Stimulated activated CD4-positive, alpha-beta T cell treated with anti-CD3 and anti-CD28 coated beads, Interleukin-1b, Interleukin-23, amount 100 ng/mL, for 24 hours (primary cell): Measurements from ENCODE around the gene TNIP1.
A peak's percentile ranks its signal among the peaks of the same experiment; 100 is the strongest.

Experiments
- DNase-seq, 4 experiments: peaks; one replicate each; pipeline ENCODE4 v3.0.0-alpha.2; 2020; ENCODE audit warnings: low read depth in 4 of 4, low spot score in 1 of 4

The TNIP1 gene

DNA sequence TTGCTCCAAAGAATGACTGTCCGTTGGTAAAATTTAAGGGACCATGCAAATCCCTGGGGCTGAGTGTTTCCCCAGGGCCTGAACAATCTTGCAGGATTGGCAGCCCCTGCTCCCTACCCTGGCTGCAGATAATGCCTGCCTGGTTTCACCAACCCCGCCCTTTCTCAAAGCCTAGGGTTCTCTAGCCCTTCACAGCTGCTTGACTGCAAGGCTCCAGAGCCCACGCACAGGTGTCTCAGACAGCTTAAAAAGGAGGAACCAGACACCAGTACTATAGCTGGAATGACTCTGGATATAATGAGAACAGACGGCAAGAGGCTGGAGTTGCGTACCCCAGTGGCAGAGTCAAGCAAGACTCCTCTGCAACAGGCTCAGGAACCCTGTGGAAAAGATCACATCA is 25.2 kb upstream of the TNIP1 start:
- no peak for DNase-seq

DNA sequence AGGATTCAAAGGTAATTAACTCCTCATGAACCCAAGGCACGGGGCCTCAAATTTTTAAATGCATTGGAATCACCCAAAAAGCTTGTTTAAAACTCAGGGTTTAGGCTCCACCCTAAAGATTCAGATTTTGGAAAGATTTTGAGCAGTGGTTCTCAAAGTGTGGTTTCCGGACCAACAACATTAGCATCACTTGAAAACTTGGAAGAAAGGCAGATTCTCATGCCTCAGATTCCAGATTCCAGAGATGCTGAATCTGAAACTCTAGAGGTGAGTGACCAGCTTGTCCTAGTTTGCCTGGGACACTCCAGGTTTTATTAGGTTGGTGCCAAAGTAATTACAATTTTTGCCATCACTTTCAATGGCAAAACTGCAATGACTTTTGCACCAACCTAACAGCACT is 24.7 kb upstream of the TNIP1 start:
- DNase-seq, result no peak

DNA sequence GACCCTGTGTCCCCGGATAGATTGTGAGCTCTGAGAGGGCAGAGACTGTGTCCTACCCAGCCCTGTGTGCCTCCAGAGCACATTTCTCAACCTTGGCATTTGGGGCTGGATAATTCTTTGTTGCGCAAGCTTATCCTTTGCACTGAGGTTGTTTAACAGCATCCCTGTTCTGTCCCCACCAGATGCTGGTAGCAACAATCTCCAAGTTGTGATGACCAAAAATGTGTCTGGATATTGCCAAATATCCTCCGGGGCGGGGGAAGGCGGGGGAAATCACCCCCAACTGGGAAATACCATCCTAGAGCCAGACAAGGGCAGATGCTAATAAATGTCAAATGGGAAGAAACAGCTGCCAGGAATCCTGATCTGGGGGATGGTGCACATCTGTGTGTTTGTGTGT is 24.0 kb upstream of the TNIP1 start:
- no peak for DNase-seq

DNA sequence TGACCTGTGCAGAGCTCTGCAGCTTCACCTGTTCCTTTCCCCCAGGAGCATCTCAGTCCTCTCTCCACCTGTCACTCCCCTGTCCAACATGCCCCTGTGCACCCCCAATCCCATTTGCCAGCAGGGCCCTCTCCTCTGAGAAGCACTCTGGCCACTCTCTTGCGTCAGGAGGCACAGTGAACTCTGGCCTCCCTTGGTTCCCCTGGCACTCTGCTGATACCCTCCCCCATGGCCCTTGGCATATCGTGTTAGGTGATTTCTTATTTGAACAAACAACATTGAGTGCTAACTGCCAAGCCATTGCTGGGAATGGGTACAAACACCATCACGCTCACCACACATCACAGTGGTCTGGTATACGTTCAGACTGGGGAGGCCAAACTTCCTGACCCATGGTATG is 20.9 kb upstream of the TNIP1 start:
- no peak for DNase-seq

DNA sequence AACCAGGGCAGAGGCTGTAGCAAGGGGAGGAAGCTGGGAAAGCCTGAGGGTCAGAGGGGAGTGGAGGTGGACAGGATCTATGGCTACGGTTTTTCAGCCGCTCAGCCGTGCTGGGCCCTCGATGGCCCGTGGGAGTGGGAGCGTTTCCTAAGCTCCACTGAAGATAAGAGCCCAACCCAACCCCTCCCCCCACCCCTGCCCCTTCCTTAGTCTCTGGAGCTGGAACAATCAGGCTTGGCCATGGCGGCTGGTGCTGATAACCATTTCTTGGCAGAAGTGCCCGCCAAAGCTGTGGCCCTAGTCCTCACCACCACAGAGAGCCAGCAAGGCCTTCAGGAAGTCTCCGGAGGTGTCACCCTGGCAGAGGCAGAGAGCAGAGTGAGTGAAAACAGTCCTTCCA is 20.3 kb upstream of the TNIP1 start:
- DNase-seq, result no peak

DNA sequence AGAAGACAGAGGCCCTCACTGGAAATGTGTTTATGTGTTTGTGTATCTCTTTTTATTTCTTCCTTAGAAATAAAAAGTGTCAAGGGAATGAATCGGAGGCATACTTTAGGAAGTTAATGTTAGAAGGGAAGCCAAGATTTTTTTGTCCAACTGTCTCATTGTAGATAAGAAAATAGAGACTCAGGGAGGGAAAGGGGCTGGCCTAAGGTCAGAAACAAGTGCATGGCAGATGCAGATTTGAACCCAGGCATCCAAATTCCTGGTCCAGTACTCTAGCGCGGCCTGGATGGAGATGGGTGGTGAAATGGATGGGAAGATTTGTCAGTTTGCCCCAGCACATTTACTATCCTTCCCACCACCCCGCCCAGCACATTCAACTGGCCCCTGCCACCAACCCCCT is 19.8 kb upstream of the TNIP1 start:
- DNase-seq, result no peak

DNA sequence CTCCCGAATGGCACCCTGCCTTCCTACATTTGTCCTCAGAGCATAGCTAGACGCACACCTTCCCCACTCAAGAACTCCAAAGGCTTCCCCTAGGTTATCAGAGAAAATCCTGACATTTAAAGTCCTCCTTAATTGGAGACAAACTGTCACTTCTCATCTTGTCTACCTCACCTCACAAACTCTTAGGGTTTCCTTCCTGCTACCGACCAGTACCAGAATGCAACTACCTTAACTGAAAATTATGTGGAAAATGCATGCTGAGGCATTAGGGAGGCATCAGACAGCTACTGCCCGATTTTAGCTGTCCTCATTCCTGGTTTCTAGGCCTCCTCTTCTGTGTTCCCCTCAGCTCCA is 17.9 kb upstream of the TNIP1 start:
- DNase-seq, result no peak

DNA sequence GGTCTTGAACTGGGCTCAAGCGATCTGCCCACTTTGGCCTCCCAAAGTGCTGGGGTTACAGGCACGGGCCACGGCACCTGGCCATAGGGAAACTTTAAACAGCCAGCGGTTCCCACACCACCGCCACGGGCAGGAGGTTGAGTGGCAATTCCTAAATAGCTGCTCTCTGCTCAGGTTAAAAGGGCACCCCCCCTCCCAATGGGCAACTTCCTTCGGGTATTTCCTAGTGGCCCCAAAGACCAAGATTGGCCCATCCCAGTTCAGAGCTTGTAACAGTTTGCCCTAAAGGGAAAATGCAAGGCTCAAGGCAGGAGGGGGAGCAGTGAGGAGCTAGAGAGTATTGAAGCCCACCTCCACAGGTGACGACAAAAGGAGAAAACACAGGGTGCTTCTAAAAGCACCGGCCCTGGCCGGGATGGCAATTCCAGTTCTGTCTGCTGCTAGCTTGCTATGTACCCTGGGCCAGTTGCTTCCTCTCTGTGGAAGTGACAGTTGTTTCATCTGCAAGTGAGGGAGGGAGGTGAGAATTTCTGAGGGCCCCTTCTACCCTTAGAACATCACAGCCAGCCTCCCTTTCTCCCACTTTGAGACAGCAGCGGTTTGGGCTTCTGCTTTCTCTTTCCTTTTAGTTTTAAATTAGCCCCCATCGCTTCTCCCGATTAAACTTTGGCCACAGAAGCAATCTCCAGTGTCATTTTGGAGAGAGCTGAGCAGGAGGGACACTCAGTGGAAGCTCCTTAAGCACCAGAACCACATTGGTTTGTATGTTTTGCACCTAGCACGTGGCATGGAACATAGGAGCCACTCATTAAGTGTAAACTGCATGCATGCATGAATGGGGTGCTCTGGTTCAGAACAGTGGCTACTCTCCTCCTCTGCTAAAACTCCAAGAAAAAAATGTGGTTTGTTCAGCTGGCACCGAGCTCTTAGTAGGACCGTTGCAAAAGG is 17.3 kb upstream of the TNIP1 start:
- DNase-seq, result no peak

DNA sequence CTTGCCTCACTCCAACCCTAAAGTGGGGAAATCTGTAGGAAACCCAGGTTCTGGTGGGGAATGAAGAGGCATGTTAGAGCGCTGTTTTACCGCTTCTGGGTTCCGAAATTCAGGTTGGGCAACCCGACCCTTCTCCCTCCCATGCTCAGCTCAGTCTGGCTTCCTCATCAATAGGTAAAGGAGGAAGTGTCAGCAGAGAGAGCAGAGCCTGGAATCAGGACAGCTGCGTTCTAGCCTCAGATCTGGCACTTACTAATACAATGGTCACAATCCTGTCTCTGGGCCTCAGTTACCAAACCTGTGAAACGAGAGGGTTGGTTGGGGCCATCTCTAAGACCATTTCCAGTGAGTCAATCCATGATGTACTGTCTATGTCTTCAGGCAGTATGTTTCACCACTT is 16.2 kb upstream of the TNIP1 start:
- no peak for DNase-seq

DNA sequence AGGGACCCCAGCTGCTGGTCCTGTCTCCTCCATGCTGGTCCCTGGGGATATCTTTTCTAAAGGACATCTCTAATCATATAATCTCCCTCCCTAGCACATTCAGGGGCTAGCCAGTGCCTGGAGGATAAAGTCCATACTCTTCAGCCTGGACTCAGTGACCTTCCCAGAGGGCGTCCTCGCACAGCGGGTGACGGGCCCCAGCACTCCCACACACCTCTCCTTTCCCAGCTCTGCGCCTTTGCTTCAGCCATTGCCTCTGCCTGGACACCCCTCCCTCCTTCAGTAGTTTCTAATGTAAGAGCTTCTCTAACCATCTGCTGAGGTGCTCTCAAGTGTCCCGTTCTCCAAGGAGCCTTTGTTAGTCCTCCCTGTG is 15.2 kb upstream of the TNIP1 start:
- DNase-seq, result no peak

DNA sequence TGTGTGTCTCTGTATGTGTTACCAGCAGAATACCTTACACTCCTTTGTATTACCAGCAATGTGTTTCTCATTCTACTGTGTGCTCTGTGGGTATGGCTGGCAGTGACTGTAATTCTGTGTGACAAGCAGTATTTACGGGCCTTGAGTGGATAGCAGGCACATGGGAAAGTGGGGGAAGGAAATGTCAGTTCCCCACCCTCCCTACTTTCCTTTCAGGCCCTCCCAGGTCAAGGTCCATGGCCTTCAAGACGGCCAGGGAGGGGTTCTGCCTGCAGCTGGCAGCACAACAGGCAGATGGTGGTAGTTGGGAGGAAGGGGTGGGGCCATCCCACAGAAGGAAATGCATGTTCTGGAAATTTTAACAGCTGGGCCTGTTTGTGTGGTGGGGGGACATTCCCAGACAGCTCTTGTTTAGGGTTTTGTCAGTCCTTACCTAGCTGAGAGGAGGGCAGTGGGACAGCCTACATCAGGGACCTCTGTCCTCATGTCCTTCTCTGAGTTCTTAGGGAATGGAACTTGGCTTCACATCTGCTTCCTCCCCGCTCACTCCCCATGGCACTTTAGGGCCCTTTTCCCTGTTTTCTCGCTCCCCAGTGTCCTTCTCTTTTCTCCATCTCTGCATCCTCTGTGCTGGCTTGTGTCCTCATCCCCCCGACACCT is 14.6 kb upstream of the TNIP1 start:
- DNase-seq, result no peak

DNA sequence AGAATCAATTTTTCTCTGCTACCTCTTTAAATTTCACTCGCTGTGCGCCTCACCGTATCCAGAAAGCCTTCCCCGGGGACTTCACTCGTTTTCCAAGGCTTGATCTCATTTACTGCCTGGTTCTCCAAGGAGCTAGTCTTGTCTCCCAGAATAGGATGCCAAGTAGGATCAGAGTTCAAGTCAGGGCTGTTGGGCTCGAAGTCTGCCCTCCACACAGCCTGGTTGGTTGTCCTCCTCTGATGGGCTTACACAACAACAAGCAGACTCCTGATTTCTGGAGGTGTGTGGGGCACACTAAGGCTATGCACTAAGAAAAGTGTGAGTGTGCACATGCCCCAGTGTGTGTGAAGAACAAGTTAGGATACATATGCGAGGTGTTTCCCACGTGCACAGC is 14.0 kb upstream of the TNIP1 start:
- no peak for DNase-seq

DNA sequence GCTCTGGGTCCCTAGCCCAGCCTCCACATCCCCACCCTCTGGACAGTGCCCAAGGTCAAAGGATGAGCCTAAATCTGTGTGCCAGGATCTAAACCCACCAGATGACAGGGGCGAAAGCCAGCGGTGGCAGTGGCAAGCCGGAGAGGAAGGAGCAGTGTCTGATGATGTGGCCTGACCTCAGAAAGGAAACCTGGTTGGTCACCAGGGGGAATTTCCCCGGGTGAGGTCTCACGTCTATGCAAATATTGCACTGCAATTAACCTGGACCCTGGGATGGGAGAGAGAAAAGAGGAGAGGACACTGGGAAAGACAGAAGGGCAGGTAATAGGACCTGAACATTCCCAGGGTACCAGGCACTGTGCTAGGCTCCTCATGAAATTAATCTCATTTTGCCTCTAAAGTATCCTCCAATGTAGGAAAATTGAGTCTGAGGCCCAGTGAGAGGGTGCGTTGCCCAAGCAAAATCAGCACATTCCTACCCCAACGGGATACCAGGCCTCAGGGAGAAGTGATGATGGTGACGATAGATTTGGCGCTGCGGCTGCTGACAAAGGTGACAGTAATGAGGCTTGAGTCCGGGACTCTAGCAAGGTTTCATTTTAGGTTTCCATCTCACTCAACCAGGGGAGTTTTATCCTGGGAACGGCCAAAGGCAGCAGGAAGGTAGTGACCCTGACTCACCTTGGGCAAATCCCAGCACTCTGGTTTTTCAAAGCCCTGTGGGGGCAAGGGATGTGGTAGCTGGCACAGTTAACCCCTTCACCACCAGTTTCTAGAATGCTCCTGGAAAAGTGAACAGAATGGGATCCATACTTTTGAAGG is 13.4 kb upstream of the TNIP1 start:
- DNase-seq, result peak in 1 of 4 experiments; percentile 66

DNA sequence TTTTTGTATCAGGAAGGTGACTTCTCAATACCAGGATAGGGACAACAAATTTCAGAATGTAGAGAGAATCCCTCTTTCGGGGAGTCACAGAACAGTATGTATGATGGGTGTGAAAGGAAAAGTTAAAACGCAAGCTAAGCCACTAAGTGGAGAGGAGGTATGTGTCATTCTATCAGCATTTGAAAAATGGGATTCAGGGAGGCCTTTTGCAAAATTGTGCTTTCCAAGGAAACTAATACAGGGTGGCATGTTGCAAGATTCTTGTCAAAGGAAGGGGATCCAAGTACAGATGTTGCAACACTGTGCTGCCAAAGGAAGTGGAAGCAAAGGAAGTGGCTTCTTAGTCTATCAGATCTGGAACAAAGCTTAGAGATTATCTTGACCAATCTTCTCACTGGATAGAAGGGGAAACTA is 12.6 kb upstream of the TNIP1 start:
- DNase-seq, result no peak

DNA sequence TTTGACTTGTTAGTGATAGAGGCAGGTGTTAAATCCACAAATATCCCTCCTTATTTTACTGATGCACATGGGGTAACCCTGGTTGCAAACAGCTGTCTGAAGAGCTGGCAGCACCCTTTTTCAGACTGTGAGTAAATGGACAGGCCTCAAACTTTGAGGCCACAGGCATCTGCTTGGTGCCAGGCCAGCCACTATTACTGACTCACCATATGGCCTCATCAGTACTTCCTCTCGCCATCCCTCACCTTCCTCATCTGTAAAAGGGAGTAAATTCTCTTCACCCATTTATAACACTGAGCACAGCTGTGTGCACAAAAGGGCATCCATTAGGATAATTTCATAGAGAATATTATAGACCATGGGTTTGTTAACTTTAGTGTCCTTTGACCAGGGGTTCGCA is 11.9 kb upstream of the TNIP1 start:
- DNase-seq, result no peak

DNA sequence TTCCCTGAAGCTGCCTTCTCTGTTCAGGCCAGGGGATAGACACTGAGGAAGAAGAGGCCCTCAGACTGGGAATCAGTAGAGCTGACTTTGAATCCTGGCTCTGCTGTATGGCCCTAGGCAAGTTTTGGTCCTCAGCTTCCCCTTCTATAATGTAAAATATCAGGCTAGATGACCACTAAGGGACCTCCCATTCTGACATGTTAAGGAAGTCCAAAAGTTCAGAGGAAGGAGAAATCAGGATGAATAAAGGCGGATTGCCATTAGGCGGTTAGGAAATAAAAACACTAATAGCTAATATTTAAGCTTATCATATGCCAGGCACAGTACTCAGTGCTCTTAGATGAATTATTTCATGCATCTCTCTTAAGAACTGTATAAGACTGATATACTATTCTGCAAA is 8.9 kb upstream of the TNIP1 start:
- DNase-seq, result no peak

DNA sequence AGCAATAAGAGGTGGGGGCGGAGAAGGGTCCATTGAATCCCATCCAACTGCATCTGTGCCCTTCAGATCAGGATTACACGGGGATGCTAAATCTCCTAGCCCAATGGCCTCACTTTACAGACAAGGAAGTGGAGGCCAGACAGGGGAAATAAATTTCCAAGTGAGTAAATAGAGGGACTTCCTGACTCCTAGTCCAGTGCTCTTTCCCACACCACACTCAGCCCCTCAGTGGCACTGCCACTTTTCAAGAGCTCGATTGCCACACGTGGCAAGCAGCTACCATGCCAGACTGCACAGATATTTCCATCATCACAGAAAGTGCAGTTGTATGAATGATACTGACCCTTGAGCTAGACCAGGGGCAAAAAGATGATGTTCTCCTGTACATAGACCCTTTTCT is 8.2 kb upstream of the TNIP1 start:
- no peak for DNase-seq

DNA sequence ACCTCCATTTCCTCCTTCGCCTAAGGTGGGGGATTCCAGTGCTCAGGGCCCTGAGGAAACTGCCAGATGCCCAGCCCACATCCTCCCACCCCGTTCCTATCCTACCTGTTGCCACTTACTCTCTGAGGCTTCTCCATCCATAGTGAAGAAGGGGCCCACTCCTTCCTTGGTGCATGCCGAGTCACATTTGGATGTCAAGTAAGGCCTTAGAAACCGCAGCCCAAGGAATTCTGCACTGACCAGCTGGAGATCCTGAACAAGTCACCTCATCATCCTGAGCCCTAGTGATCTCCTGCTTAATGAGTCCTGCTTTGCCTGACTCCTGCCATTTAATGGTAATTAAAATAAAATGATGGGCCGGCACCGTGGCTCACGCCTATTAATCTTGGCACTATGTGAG is 6.7 kb upstream of the TNIP1 start:
- DNase-seq, result no peak

DNA sequence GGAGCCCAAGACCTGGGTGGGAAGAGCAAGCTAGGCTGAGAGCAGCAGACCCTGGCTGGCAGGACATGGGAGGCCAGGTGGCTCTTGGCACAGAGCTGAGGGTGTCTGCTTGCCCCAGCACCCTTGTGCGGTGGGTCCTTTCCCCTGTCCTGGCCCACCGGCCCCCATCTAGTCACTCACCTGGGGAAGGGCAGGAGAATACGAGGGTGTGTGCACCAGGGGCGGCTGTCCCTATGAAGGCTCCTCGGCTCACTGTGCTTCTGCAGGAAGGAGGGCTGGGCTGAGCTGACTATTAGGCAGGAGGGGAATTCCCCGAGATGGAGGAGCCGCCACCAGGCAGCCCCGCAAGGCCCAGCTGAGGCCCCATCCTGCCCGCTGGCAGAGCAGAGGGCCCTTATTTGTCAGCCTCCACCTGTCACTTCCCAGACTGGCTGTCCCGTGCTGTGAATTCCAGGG is 6.1 kb upstream of the TNIP1 start:
- peak in 3 of 4 experiments; percentile 42 to 67 (median 60) for DNase-seq

DNA sequence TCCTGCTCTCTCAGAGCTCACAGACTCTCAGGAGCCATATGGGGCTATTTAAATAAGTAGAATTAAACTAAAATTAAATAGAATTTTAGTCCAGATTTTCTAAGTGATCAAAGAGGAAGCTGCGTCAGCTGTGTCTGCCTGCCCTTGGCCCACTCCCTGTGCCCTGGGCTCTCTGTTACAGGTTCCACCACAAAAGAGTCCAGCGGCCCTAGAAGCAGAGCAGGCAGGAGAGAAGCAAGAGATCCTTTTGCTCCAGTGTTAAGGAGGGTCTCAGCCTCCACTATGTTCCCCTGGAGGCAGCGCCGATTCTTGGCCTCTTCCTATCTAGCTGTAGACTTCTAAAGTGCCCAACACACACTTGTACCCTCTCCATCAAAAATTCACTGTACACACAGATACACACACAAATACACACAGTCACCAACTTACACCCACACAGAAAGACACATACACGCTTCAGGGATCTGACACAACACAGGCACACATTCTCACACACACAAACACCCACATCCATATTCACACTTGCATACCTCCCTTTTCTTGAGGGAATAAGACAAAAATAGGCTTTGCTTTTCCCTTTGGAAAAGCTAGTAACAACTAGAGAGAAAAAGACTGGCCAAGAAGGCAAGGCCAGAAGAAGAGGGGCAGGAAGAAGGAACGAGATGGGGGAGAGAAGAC is 5.5 kb upstream of the TNIP1 start:
- no peak for DNase-seq

DNA sequence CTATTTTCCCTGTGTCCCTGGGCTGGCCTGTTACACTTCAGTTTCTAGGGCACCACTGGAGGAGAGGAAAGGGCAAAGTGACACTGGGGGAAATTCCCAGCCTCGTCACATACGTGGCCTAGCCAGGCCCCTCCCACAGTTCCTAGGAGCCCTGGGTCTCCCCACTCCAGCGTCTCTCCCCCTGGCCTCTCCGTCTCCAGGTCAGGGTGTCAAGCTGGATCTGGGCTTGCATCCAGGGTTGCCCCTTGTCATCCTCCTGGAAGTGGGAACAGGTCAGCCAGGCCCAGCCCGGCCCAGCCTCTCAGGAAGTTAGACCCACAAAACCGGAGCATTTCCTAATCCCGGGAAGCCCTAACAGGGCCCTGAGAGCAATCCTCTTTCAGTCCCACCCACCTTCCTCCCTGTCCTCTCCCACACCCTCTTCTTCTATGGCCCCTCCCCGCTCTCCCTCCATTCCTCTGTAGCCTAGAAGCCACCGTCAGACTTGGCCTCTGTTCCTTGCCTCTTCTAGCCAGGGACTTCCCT is 4.7 kb upstream of the TNIP1 start:
- DNase-seq, result no peak
